GM12801 (cell line): ENCODE data around the gene PTPRC.

Experiments used
- TF ChIP-seq, protein P1 (sequence below): IDR thresholded peaks from one replicate; pipeline ENCODE4 v1.5.1; 2011; ENCODE audit warnings: control low read depth; ENCODE audit not compliant: insufficient read length; ENCODE audit errors: extremely low read depth

Gene PTPRC

DNA sequence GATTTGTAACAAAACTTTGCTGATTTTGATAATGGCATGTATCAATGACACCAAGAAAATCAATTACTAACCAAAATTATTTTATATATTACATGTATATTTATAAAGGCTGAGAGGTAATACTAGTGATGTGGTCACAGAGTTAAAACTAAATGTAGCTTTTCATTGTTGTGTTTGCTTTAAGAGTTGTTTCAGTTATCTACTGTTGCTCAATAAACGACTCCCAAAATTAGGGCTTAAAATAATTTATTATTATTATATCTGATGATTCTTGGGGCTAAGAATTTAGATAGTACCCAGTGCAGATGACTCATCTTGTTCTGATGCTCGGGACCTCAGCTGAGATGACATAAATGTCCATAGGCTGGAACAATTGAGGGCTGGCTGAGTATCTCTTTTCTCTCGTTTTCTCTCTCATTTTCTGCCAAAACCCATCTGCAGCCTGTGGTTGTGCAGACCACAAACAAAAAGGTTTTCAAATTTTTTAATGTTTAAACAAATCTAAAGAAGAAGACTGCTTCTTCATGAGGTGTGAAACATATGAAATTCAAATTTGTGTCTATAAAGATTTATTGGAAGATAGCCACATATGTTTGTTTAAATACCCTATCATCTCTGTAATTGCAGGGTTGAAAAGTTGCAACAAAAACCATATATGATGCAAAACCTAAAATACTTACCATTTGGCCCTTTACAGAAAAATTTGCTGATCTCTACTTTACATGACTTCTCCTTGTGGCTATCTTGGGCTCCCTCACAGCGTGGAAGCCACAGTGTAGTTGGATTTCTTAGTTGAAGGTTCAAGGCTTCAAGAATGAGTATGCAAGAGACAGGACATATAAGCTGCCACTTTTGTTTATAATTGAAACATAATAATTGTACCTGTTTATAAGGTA is 14.8 kb upstream of the PTPRC start:
- TF ChIP-seq, protein P1, sequence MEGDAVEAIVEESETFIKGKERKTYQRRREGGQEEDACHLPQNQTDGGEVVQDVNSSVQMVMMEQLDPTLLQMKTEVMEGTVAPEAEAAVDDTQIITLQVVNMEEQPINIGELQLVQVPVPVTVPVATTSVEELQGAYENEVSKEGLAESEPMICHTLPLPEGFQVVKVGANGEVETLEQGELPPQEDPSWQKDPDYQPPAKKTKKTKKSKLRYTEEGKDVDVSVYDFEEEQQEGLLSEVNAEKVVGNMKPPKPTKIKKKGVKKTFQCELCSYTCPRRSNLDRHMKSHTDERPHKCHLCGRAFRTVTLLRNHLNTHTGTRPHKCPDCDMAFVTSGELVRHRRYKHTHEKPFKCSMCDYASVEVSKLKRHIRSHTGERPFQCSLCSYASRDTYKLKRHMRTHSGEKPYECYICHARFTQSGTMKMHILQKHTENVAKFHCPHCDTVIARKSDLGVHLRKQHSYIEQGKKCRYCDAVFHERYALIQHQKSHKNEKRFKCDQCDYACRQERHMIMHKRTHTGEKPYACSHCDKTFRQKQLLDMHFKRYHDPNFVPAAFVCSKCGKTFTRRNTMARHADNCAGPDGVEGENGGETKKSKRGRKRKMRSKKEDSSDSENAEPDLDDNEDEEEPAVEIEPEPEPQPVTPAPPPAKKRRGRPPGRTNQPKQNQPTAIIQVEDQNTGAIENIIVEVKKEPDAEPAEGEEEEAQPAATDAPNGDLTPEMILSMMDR, result no peak

DNA sequence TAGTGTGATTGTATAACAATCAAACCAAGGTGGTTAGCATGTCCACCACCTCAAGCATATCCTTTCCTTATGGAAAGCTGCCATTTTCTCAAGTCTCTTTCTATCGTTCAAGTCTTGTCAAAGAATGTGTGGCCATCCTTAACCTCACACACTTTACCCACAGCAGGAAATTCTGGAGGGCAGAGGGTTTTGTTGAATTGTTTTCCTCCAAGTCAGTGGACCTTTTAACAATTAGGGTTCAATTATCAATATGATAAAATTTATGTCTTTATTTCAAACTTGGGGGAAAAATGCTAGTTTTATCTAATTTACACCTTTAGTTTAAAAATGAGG is 14.2 kb upstream of the PTPRC start:
- TF ChIP-seq, protein P1, result no peak

DNA sequence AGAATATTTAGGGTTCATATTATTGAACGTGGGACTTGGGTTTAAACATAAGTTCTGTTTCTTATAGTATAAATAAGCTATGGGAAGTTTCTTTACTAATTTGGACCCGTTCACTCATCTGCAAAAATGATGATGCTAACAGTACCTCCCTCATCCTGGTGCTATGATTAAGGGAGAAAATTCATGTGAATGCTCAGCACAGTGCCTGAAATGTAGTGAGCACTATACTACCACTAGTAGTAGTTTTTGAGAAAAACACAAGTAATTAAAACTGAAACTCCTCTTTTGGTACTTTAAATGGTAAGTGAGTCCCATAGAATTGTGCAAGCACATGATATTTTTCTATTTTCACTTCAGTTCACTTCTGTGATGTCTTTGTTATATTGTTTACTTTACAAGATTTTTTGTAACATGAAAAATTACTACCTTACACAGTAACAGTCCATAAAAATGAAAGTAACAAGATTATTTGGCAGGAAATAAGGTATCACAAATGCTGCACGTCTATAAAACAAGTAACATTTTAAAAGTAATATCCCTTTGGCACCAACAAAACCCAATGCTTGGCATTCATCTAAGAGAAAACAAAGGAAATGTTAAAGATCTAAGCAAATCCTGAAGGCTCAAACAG is 11.3 kb upstream of the PTPRC start:
- TF ChIP-seq, protein P1, result no peak

DNA sequence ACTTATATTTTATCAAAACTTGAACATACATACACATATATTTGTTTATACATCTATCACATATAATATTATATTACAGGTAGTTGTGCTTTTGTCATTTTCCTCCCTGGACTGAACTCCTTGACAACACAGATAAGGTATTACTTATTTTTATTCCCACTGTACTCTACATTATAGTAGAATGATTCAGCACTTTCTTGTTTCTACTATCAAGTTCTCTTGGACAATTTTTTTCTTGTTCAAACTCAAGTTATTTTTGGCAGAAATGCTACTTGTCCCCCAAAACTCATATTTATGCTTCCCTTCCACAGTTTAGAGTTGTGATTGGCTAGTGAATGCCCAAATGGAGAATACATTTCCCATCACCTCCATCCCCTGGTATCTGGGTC is 10.8 kb upstream of the PTPRC start:
- TF ChIP-seq, protein P1, result no peak

DNA sequence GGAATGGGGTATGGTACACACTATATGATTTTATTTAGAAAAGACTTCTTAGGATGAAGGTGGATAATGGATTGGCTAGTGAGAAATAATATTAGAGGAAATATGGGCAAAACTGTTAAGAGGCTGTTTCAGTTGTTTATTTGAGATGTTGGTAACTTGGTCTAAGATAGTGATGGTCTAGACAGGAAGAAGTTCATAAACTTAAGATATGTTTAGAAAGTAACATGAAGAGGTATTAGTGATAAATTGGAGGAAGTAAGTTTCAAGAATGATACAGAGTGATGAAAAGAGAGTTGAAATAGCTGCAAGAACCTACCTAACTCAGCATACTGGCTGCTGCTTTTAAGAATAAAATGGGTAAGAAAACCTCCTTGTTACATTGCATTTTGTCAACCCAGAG is 9.2 kb upstream of the PTPRC start:
- TF ChIP-seq, protein P1, result no peak

DNA sequence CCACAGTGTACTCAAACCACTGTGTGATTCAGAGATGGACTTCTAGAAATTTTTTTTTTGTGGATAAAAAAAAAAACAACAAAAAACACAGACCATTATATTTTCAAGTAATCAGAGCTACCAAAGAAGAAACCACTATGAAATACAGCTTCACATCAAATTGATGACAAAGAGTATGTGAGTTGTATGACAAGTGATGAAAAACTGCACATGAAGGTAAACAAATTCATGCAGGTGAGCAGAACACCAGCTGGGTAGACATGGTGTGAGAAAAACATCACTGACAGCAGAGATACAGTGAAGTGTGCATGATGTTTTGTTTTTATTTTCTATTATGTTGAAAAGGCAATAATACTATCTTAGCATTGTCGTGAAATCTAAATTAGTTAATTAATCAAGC is 8.0 kb upstream of the PTPRC start:
- TF ChIP-seq, protein P1, result no peak

DNA sequence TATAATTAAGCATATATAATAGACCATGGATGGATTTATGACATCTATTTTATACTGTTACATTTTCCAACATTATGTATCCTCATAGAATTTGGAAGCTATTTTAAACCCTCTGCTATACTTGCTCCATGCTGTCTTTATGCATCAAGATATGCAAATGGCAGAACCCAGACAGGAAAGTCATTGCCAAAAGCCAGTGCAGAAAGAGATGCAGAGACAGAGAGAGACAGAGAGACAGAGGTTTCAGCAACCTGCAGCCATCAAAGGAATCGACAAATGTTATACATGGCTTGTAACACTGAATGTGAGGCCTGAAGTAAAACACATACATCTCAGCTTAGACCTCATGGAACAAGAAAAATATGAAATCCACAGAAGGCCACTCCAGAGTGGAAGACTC is 7.5 kb upstream of the PTPRC start:
- TF ChIP-seq, protein P1, result no peak
